GM23338 (cell line): ENCODE data around the gene EML1. TPM values are rescaled to one million over a fixed set of nuclear protein-coding genes. Genes with fewer than 3 reads are reported as not detected.

Source experiments
- ATAC-seq: fragments of 200-7000 bp; cut with Tn5 transposase; 3 replicates; pipeline ENCODE4 v1.9.1; 2020
- DNase-seq: peaks from one replicate; pipeline ENCODE4 v3.0.0-alpha.2; 2015; ENCODE audit warnings: low spot score
- H2AFZ ChIP-seq: fragments of 200-600 bp; sonication (generic); 2 replicates; pipeline ENCODE4 v1.8.0; 2016; ENCODE audit warnings: antibody characterized with exemption, mild to moderate bottlenecking, moderate library complexity
- H3F3A ChIP-seq: fragments of 200-600 bp; sonication (generic); replicated peaks from 2 replicates; pipeline ENCODE4 v1.8.0; 2017; ENCODE audit warnings: antibody characterized with exemption, mixed run types, low read depth
- H3K27ac ChIP-seq: fragments of 200-600 bp; sonication (generic); 2 replicates; pipeline ENCODE4 v1.6.1; 2016; ENCODE audit warnings: low read depth
- H3K27me3 ChIP-seq: fragments of 200-600 bp; sonication (generic); 2 replicates; pipeline ENCODE4 v1.8.0; 2016; ENCODE audit warnings: mild to moderate bottlenecking, mixed run types, moderate library complexity; ENCODE audit not compliant: insufficient read depth
- H3K36me3 ChIP-seq: fragments of 200-600 bp; sonication (generic); 2 replicates; pipeline ENCODE4 v1.8.0; 2016; ENCODE audit warnings: mild to moderate bottlenecking; ENCODE audit not compliant: insufficient read depth
- H3K4me1 ChIP-seq: fragments of 200-600 bp; sonication (generic); 2 replicates; pipeline ENCODE4 v1.8.0; 2016; ENCODE audit warnings: mild to moderate bottlenecking, moderate library complexity; ENCODE audit not compliant: insufficient read depth
- H3K4me2 ChIP-seq: fragments of 200-600 bp; sonication (generic); 2 replicates; pipeline ENCODE4 v1.7.1; 2017; ENCODE audit warnings: mixed run types
- H3K4me3 ChIP-seq: fragments of 200-600 bp; sonication (generic); 2 replicates; pipeline ENCODE4 v1.6.1; 2016; ENCODE audit warnings: mixed run types
- H3K79me2 ChIP-seq: fragments of 200-600 bp; sonication (generic); replicated peaks from 2 replicates; pipeline ENCODE4 v1.8.0; 2017; ENCODE audit warnings: mild to moderate bottlenecking; ENCODE audit not compliant: insufficient read depth
- H3K9me2 ChIP-seq: fragments of 200-600 bp; sonication (generic); 2 replicates; pipeline ENCODE4 v1.8.0; 2017; ENCODE audit not compliant: insufficient read depth
- H4K20me1 ChIP-seq: fragments of 200-600 bp; sonication (generic); replicated peaks from 2 replicates; pipeline ENCODE4 v1.8.0; 2017; ENCODE audit warnings: mild to moderate bottlenecking; ENCODE audit not compliant: insufficient read depth
- H3K27ac Mint-ChIP-seq: 2 replicates; pipeline ENCODE4 v1.8.0; 2020; ENCODE audit warnings: inconsistent platforms, mild to moderate bottlenecking, moderate library complexity, mixed read lengths
- H3K27me3 Mint-ChIP-seq: 3 replicates; pipeline ENCODE4 v1.8.0; 2022; ENCODE audit warnings: low read depth, mild to moderate bottlenecking, moderate library complexity, mixed read lengths, inconsistent platforms; ENCODE audit not compliant: insufficient read depth, poor library complexity
- H3K36me3 Mint-ChIP-seq: 3 replicates; pipeline ENCODE4 v1.8.0; 2021; ENCODE audit warnings: low read depth, mild to moderate bottlenecking, inconsistent platforms, moderate library complexity, mixed read lengths
- H3K4me1 Mint-ChIP-seq: 3 replicates; pipeline ENCODE4 v1.8.0; 2020; ENCODE audit warnings: mild to moderate bottlenecking, inconsistent platforms, mixed read lengths
- H3K4me3 Mint-ChIP-seq: 3 replicates; pipeline ENCODE4 v1.8.0; 2021; ENCODE audit warnings: moderate library complexity, mild to moderate bottlenecking, inconsistent platforms, mixed read lengths
- H3K9me3 Mint-ChIP-seq: 3 replicates; pipeline ENCODE4 v1.8.0; 2020; ENCODE audit warnings: moderate library complexity, mild to moderate bottlenecking, inconsistent platforms, mixed read lengths
- CREB1 ChIP-seq: fragments of 250-450 bp; sonication (Bioruptor Pico); IDR thresholded peaks from 2 replicates; pipeline ENCODE4 v1.5.0; 2020; ENCODE audit warnings: low read depth, mild to moderate bottlenecking, moderate library complexity
- EZH2phosphoT487 ChIP-seq: fragments of 200-600 bp; sonication (generic); IDR thresholded peaks from one replicate; pipeline ENCODE4 v1.8.1; 2018; ENCODE audit warnings: antibody characterized with exemption; ENCODE audit not compliant: unreplicated experiment
- JUNB ChIP-seq: IDR thresholded peaks from one replicate; pipeline ENCODE4 v1.6.1; 2016; ENCODE audit warnings: antibody characterized with exemption; ENCODE audit not compliant: unreplicated experiment
- NANOG ChIP-seq: IDR thresholded peaks from 2 replicates; pipeline ENCODE4 v1.6.1; 2016; ENCODE audit warnings: antibody characterized with exemption, borderline replicate concordance
- POLR2AphosphoS5 ChIP-seq: IDR thresholded peaks from 2 replicates; pipeline ENCODE4 v1.6.1; 2016; ENCODE audit warnings: antibody characterized with exemption, low read depth
- REST ChIP-seq: IDR thresholded peaks from one replicate; pipeline ENCODE4 v1.6.1; 2018; ENCODE audit warnings: antibody characterized with exemption; ENCODE audit not compliant: unreplicated experiment
- STAT1 ChIP-seq: IDR thresholded peaks from one replicate; pipeline ENCODE4 v1.6.1; 2016; ENCODE audit warnings: antibody characterized with exemption; ENCODE audit not compliant: unreplicated experiment
- ZNF331 ChIP-seq: fragments of 250-450 bp; sonication (Bioruptor Pico); IDR thresholded peaks from 2 replicates; pipeline ENCODE4 v1.5.0; 2020; ENCODE audit warnings: low read depth, mild to moderate bottlenecking, moderate library complexity
- ZNF462 ChIP-seq: fragments of 250-450 bp; sonication (Bioruptor Pico); IDR thresholded peaks from 2 replicates; pipeline ENCODE4 v1.5.0; 2020; ENCODE audit warnings: mild to moderate bottlenecking, moderate library complexity
- polyA plus RNA-seq: library from polyadenylated mRNA; unstranded; fragments of >200 nt; fragmentation: Nextera tagmentation; extraction: Ambion mirVana; gene quantifications from 2 replicates; pipeline ENCODE4 v1.2.1, GENCODE V29; 2016
- total RNA-seq: library from RNA; depleted of rRNA; stranded (reverse); fragments of >200 nt; shearing (Covaris generic); gene quantifications from 2 replicates; pipeline ENCODE4 v1.2.3, GENCODE V29; 2014

Gene EML1
- total and polyA plus RNA-seq, 2 experiments from 2014 or later: 7.0 to 18.1 TPM

GRCh38 chr14:99885649-99885958, 92.4 kb downstream of the EML1 start (continued):
- TF ChIP-seq REST: no peak
- TF ChIP-seq ZNF462: no peak
- TF ChIP-seq ZNF331 (CRISPR knock-in tag): no peak
- no peak for TF ChIP-seq JUNB
- no peak for TF ChIP-seq CREB1 (CRISPR knock-in tag)

- peaks cover 23% of the 10 kb centered on the region for H3K4me1 ChIP-seq
- no peak overlapping the region for H3K27ac ChIP-seq
- H3K4me3 ChIP-seq: no peak overlapping the region
- no peak overlapping the region for H3K4me2 ChIP-seq
- Mint-ChIP-seq H3K36me3 (no peaks in the 10 kb centered on the region), H3K4me1 (peaks cover 42% of the 10 kb centered on the region), H3K27me3 (peaks cover 2% of the 10 kb centered on the region), H3K27ac (no peak overlapping the region), H3K9me3 (no peaks in the 10 kb centered on the region), H3K4me3 (no peak overlapping the region)
- H3F3A ChIP-seq: no peaks in the 10 kb centered on the region
- H3K27me3 ChIP-seq: no peaks in the 10 kb centered on the region
- no peak for ATAC-seq
- H3K9me2 ChIP-seq: no peaks in the 10 kb centered on the region
- DNase-seq: no peak
- no peaks in the 10 kb centered on the region for H3K36me3 ChIP-seq
- H3K79me2 ChIP-seq: no peaks in the 10 kb centered on the region
- no peaks in the 10 kb centered on the region for H4K20me1 ChIP-seq
- no peak overlapping the region for H2AFZ ChIP-seq
- TF ChIP-seq ZNF331 (CRISPR knock-in tag) (no peak), STAT1 (no peak), POLR2AphosphoS5 (no peak), CREB1 (CRISPR knock-in tag) (no peak), NANOG (no peak), EZH2phosphoT487 (no peak)
These were observed 94.2 kb downstream of the EML1 start for GRCh38 chr14:99887407-99887806.
